ENCODE measurements around the gene TMEM186. TPM values are rescaled to one million over a fixed set of nuclear protein-coding genes. Genes with fewer than 3 reads are reported as not detected.

Gene TMEM186
- polyA plus RNA-seq, 1 of the 3 experiments (the other 2 are of a cell fraction) = 13.2 TPM

- H2AFZ ChIP-seq (ENCODE audit: low read depth) = no peak overlapping the region
- H4K20me1 ChIP-seq (ENCODE audit: insufficient read depth) = no peaks in the 10 kb centered on the region
- no peak overlapping the region for H3K27ac ChIP-seq (ENCODE audit: low read depth in 2 of 2, low read length in 1 of 2)
- H3K4me1 ChIP-seq (ENCODE audit: control insufficient read depth in 1 of 2, insufficient read depth in 2 of 2, low read depth in 1 of 2, low read length in 1 of 2) = peaks cover 0 to 3% of the 10 kb centered on the region in 2 experiments; a peak in 1 of 4 replicates
- WGBS (ENCODE audit: low lambda C conversion rate) = 69% methylated on average over 8 of the region's 8 CpGs
- H3K27me3 ChIP-seq (ENCODE audit: insufficient read depth) = no peaks in the 10 kb centered on the region
- H3K4me3 ChIP-seq (ENCODE audit: low read depth in 2 of 2, low read length in 1 of 2) = no peak overlapping the region
- no peak for DNase-seq
- POLR2A ChIA-PET = no interaction called here
- H3K79me2 ChIP-seq (ENCODE audit: insufficient read depth) = no peaks in the 10 kb centered on the region
- no peaks in the 10 kb centered on the region for H3K36me3 ChIP-seq (replicated peaks in 1 of 2; ENCODE audit: control insufficient read depth in 1 of 2, insufficient read depth in 2 of 2, low read length in 1 of 2)
- no peak overlapping the region for H3K9ac ChIP-seq
- no peaks in the 10 kb centered on the region for H3K9me2 ChIP-seq
- no peak overlapping the region for H3K4me2 ChIP-seq
- TF ChIP-seq YY1 (IDR thresholded peaks at IDR 0.05; ENCODE audit: low read depth) (no peak), EP300 (IDR thresholded peaks at IDR 0.05; ENCODE audit: borderline replicate concordance in 1 of 2, low read depth in 1 of 2, low read length in 1 of 2) (no peak), ELF1 (IDR thresholded peaks at IDR 0.05) (no peak), MXI1 (IDR thresholded peaks at IDR 0.05; ENCODE audit: low read depth, low read length) (no peak), RXRA (IDR thresholded peaks at IDR 0.05; ENCODE audit: borderline replicate concordance, low read depth) (no peak), GATA2 (CRISPR knock-in tag; IDR thresholded peaks at IDR 0.05) (no peak), IRF3 (IDR thresholded peaks at IDR 0.05; ENCODE audit: low read depth, low read length) (no peak), ZBTB33 (IDR thresholded peaks at IDR 0.05; ENCODE audit: borderline replicate concordance, low read depth) (no peak), FOXJ3 (CRISPR knock-in tag; IDR thresholded peaks at IDR 0.05) (no peak), NFIC (IDR thresholded peaks at IDR 0.05; ENCODE audit: borderline replicate concordance) (no peak), RCOR1 (IDR thresholded peaks at IDR 0.05; ENCODE audit: low read length) (no peak), TAF1 (IDR thresholded peaks at IDR 0.05; ENCODE audit: borderline replicate concordance, low read depth, low read length) (no peak), MAX (IDR thresholded peaks at IDR 0.05; ENCODE audit: low read depth) (no peak), RAD21 (IDR thresholded peaks at IDR 0.05; ENCODE audit: low read length) (no peak), MEF2A (IDR thresholded peaks at IDR 0.05; ENCODE audit: borderline replicate concordance, low read depth) (no peak), TEAD4 (IDR thresholded peaks at IDR 0.05; ENCODE audit: borderline replicate concordance, insufficient read depth) (no peak), USF1 (IDR thresholded peaks at IDR 0.05; ENCODE audit: borderline replicate concordance, low read depth) (no peak), PBX3 (IDR thresholded peaks at IDR 0.05) (no peak)
- H3K9me3 ChIP-seq = no peaks in the 10 kb centered on the region
- CTCF ChIA-PET = interaction anchor here (0.6 to 1.2 kb wide), 3 partner anchors 22 to 60 kb away, joined by 3 read pairs; no protein-coding TSS in a partner anchor
- no peaks in the 10 kb centered on the region for H3F3A ChIP-seq (replicated peaks; ENCODE audit: insufficient read depth)
Measured at GRCh38 chr16:8767176-8767575, 30.3 kb downstream of the TMEM186 start.
